D341Med (cell line): ENCODE measurements around the gene MAPK8IP1.

Experiments
- DNase-seq: peaks from one replicate; pipeline ENCODE4 v3.0.0; 2012; ENCODE audit warnings: low spot score

MAPK8IP1 gene

GRCh38 chr11:45909594-45910475, 24.4 kb downstream of the MAPK8IP1 start:
- DNase-seq: no peak

- DNase-seq: no peak
Measured at GRCh38 chr11:45910623-45911022, 25.2 kb downstream of the MAPK8IP1 start.

- DNase-seq: no peak
Measured at GRCh38 chr11:45913514-45913913, 28.1 kb downstream of the MAPK8IP1 start.

- no peak for DNase-seq
Measured at GRCh38 chr11:45913942-45914635, 28.6 kb downstream of the MAPK8IP1 start.

- no peak for DNase-seq
Measured at GRCh38 chr11:45915446-45915845, 30.0 kb downstream of the MAPK8IP1 start.

GRCh38 chr11:45917286-45917622, 31.8 kb downstream of the MAPK8IP1 start:
- DNase-seq: no peak

- DNase-seq: peak; percentile 95
Measured at GRCh38 chr11:45917623-45918330, 32.3 kb downstream of the MAPK8IP1 start, which contains the start of gene PEX16. Gene PEX16, minus strand, starts transcription at chr11:45917877. Its CDS starts 66 bp downstream, at chr11:45917811.

- peak; percentile 90 for DNase-seq
Measured at GRCh38 chr11:45918331-45918941, 33.0 kb downstream of the MAPK8IP1 start.

GRCh38 chr11:45918962-45919675, 33.7 kb downstream of the MAPK8IP1 start:
- no peak for DNase-seq

- no peak for DNase-seq
Measured at GRCh38 chr11:45919806-45920530, 34.5 kb downstream of the MAPK8IP1 start.

GRCh38 chr11:45920531-45921477, 35.4 kb downstream of the MAPK8IP1 start:
- DNase-seq: no peak

- DNase-seq: no peak
Measured at GRCh38 chr11:45921561-45922424, 36.3 kb downstream of the MAPK8IP1 start.

- peak; percentile 77 for DNase-seq
Measured at GRCh38 chr11:45922425-45923082, 37.1 kb downstream of the MAPK8IP1 start, which contains the start of gene LARGE2. Gene LARGE2, plus strand, starts transcription at chr11:45922656. Its CDS starts 227 bp downstream, at chr11:45922883.

- no peak for DNase-seq
Measured at GRCh38 chr11:45924036-45924915, 38.8 kb downstream of the MAPK8IP1 start.

- no peak for DNase-seq
Measured at GRCh38 chr11:45924927-45925326, 39.5 kb downstream of the MAPK8IP1 start.

- DNase-seq: no peak
Measured at GRCh38 chr11:45925550-45925949, 40.1 kb downstream of the MAPK8IP1 start.

- no peak for DNase-seq
Measured at GRCh38 chr11:45926001-45926401, 40.5 kb downstream of the MAPK8IP1 start.
